H1 (cell line): ENCODE data around the gene CHD9.

ENCODE experiments used
- ASH2L ChIP-seq: fragments of 200-600, 300-600 bp; sonication (generic); IDR thresholded peaks from one replicate; pipeline ENCODE4 v1.7.1; 2017; ENCODE audit warnings: low read length
- BACH1 ChIP-seq: IDR thresholded peaks from 2 replicates; pipeline ENCODE4 v1.6.1; 2012; ENCODE audit warnings: low read length, improper control_type of control experiment
- BCL11A ChIP-seq, 2 experiments: IDR thresholded peaks; one replicate each; pipeline ENCODE4 v1.6.1; 2011; ENCODE audit warnings: low read depth in 2 of 2, low read length in 2 of 2, mild to moderate bottlenecking in 2 of 2
- CEBPB ChIP-seq: IDR thresholded peaks from 2 replicates; pipeline ENCODE4 v1.6.1; 2012; ENCODE audit warnings: low read depth, low read length
- CHD2 ChIP-seq: IDR thresholded peaks from 2 replicates; pipeline ENCODE4 v1.6.1; 2012; ENCODE audit warnings: low read length, improper control_type of control experiment
- EP300 ChIP-seq, 2 experiments: IDR thresholded peaks; 1 replicate in 1 of 2; 2 replicates in 1 of 2; pipeline ENCODE4 v1.6.1; 2011 to 2012; ENCODE audit warnings: low read depth in 2 of 2, low read length in 2 of 2, mild to moderate bottlenecking in 2 of 2, borderline replicate concordance in 1 of 2, inconsistent platforms in 1 of 2, moderate library complexity in 1 of 2
- GTF2F1 ChIP-seq: IDR thresholded peaks from 2 replicates; pipeline ENCODE4 v1.6.1; 2012; ENCODE audit warnings: low read depth, low read length, improper control_type of control experiment, borderline replicate concordance
- HDAC2 ChIP-seq, 2 experiments: fragments of 300-600 bp in 1 of 2; sonication (generic) in 1 of 2; IDR thresholded peaks; 2 replicates each; pipeline ENCODE4 v1.6.1; 2011 to 2012; ENCODE audit warnings: low read depth in 2 of 2, low read length in 2 of 2, mild to moderate bottlenecking in 2 of 2, moderate library complexity in 2 of 2, borderline replicate concordance in 1 of 2, inconsistent platforms in 1 of 2
- POLR2A ChIP-seq, 2 experiments: IDR thresholded peaks; 1 replicate in 1 of 2; 2 replicates in 1 of 2; pipeline ENCODE4 v1.6.1; 2011; ENCODE audit warnings: low read depth in 2 of 2, low read length in 2 of 2, mild to moderate bottlenecking in 2 of 2; ENCODE audit errors: control extremely low read depth in 1 of 2
- SP1 ChIP-seq: IDR thresholded peaks from 2 replicates; pipeline ENCODE4 v1.6.1; 2011; ENCODE audit warnings: low read depth, low read length
- SUZ12 ChIP-seq: fragments of 200-600 bp; sonication (generic); IDR thresholded peaks from 2 replicates; pipeline ENCODE4 v1.6.1; 2012; ENCODE audit warnings: mild to moderate bottlenecking, inconsistent platforms, low read length, moderate library complexity, mixed read lengths
- YY1 ChIP-seq: IDR thresholded peaks from 2 replicates; pipeline ENCODE4 v1.6.1; 2011; ENCODE audit warnings: low read depth, mild to moderate bottlenecking, low read length
- TF ChIP-seq, protein P1 (sequence below), 3 experiments: IDR thresholded peaks; 1 replicate in 2 of 3; 2 replicates in 1 of 3; pipeline versions ENCODE4 v1.5.1 to v1.6.1; 2011; ENCODE audit warnings: low read length in 3 of 3, mild to moderate bottlenecking in 3 of 3, inconsistent platforms in 2 of 3, low read depth in 1 of 3, moderate library complexity in 1 of 3; ENCODE audit not compliant: insufficient read depth in 1 of 3; ENCODE audit errors: control extremely low read depth in 1 of 3

DNA sequence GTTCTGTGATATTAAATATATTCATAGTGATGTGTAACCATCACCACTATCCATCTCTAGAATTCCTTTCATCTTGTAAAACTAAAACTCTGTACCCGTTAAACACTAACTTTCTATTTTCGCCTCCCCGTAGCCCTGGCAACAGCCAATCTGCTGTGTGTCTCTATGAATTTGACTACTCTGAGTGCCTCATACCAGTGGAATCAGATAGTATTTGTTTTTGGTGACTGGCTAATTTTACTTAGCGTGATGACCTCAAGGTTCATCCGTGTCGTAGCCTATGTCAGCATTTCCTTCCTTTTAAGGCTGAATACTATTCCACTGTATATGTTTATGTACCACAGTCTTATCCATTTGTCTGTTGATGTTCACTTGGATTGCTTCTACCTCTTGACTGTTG, 18.2 kb downstream of the CHD9 start:
- TF ChIP-seq BACH1 (no peak), ASH2L (no peak), SUZ12 (no peak), CEBPB (no peak), HDAC2 (IDR thresholded peaks at IDR 0.05; ENCODE audit: borderline replicate concordance in 1 of 2, low read depth in 2 of 2, low read length in 2 of 2) (no peak), GTF2F1 (no peak), YY1 (no peak), CHD2 (no peak), SP1 (no peak), BCL11A (IDR thresholded peaks at IDR 0.05; ENCODE audit: low read depth in 2 of 2, low read length in 2 of 2) (no peak), EP300 (IDR thresholded peaks at IDR 0.05; ENCODE audit: borderline replicate concordance in 1 of 2, low read depth in 2 of 2, low read length in 2 of 2) (no peak), POLR2A (IDR thresholded peaks at IDR 0.05; ENCODE audit: control extremely low read depth in 1 of 2, low read depth in 2 of 2, low read length in 2 of 2) (no peak)
- TF ChIP-seq, protein P1, sequence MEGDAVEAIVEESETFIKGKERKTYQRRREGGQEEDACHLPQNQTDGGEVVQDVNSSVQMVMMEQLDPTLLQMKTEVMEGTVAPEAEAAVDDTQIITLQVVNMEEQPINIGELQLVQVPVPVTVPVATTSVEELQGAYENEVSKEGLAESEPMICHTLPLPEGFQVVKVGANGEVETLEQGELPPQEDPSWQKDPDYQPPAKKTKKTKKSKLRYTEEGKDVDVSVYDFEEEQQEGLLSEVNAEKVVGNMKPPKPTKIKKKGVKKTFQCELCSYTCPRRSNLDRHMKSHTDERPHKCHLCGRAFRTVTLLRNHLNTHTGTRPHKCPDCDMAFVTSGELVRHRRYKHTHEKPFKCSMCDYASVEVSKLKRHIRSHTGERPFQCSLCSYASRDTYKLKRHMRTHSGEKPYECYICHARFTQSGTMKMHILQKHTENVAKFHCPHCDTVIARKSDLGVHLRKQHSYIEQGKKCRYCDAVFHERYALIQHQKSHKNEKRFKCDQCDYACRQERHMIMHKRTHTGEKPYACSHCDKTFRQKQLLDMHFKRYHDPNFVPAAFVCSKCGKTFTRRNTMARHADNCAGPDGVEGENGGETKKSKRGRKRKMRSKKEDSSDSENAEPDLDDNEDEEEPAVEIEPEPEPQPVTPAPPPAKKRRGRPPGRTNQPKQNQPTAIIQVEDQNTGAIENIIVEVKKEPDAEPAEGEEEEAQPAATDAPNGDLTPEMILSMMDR (IDR thresholded peaks at IDR 0.05; ENCODE audit: control extremely low read depth in 1 of 3, insufficient read depth in 1 of 3, low read depth in 1 of 3, low read length in 3 of 3) = no peak
